Measurements from ENCODE around the gene FBXO41.
"Not testable (repeated sequence)": the region's sequence is repeated elsewhere in the genome, so short reads cannot be mapped to it uniquely, and the experiment has no call there.

The FBXO41 gene

GRCh38 chr2:73262691-73263429, 21.4 kb downstream of the FBXO41 start:
- DNase-seq (ENCODE audit: low read depth, low spot score): not testable (repeated sequence)

GRCh38 chr2:73262108-73262651, 22.1 kb downstream of the FBXO41 start:
- DNase-seq (ENCODE audit: low read depth, low spot score): no peak

DNA sequence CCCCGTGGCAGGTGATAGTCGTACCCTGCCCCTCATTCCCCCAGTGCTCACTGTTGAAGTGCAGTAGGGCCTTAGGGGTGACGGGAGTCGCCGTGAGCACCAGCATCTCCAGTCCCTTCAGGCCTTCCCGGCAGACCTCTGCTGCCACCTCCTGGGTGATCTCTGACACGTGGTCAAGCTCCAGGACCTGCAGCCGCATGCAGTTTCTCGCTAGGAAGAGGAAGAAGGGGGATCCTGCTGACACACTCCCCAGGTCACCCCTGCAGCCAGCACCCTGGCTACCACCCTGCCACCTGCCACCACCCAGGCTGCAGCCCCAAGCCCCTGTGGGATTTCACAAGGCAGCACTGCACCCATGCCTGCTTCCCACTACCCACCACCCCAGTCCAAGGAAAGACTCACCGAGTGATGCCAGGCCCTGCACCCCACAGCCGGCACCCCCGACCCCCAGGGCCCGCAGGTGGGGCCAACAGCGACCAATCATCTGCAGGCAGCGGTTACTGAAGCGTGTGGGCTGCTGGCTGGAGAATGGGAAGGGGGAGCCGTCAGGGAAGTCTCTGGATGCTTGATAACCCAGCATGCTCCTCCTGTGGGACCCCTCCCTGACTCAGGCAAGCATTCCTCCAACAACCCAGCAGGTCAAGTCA, 23.8 kb downstream of the FBXO41 start:
- no peak for DNase-seq (ENCODE audit: low read depth, low spot score)

DNA sequence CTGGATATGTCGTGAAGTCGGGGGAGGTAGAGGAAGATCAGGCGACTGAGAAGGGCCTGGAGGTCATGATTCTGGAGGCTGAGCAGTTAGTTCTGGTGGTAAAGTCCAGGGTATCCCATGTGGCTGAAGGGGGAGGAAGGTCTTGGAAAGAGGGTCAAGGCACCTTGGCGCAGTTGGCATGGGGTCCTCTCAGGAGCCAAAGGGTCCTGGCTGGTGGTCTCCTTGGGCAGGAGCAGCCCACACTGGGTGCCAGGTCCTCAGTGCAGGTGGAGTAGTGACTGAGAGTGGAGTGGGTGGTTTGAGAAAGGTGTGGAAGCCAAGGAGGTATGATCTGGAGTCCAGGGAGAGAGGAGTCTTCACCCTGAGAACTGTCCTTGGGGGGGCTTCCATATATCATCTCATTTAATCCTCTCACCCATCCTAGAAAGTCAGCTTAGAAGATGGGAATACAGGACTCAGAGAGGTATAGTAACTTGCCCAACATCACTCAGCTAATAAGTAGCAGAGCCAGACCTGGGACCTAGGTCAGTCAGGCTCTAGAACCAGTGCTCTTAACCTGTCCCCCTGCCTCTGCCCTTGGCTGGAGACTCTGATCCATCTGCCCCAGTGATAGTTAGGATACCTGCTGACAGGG, 24.5 kb downstream of the FBXO41 start:
- no peak for DNase-seq (ENCODE audit: low read depth, low spot score)

GRCh38 chr2:73259276-73259675, 25.0 kb downstream of the FBXO41 start:
- no peak for DNase-seq (ENCODE audit: low read depth, low spot score)

DNA sequence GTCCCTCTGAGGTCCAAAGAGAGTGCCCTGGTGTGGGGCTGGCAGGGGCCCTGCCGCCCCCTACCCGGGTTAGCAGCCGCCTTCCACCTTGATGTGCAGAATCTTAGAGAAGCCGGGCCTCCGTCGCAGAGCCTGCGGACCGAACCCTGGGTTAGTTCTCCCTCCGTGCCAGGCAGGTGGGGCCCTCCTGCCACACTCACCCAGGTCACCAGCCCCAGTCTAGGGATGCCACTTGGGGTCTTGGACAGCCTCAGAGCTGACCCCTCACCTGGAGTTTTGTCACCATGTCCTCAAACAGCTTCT, 25.4 kb downstream of the FBXO41 start:
- no peak for DNase-seq (ENCODE audit: low read depth, low spot score)

GRCh38 chr2:73258186-73258912, 25.9 kb downstream of the FBXO41 start:
- no peak for DNase-seq (ENCODE audit: low read depth, low spot score)

- no peak for DNase-seq (ENCODE audit: low read depth, low spot score)
Observed at GRCh38 chr2:73257425-73258125, 26.7 kb downstream of the FBXO41 start.

GRCh38 chr2:73257021-73257420, 27.3 kb downstream of the FBXO41 start:
- no peak for DNase-seq (ENCODE audit: low read depth, low spot score)

DNA sequence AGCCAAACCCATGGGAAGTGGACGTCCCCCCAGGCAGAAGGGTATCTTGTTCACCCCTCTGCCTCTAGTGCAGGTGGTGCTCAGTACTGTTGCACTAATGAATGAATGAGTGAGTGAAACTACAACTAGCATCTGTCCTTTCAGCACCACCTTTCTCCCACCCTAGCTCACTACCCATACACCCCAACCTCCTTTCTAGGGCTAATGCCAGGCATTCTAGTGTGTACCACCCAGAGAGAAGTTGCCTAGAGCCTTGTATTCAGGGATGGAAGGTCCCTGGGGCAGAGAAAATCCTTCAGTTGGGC, 27.7 kb downstream of the FBXO41 start:
- DNase-seq (ENCODE audit: low read depth, low spot score): no peak

- DNase-seq (ENCODE audit: low read depth, low spot score): no peak
Observed at GRCh38 chr2:73255907-73256617, 28.2 kb downstream of the FBXO41 start.

GRCh38 chr2:73255007-73255644, 29.2 kb downstream of the FBXO41 start:
- no peak for DNase-seq (ENCODE audit: low read depth, low spot score)

GRCh38 chr2:73254343-73255006, 29.8 kb downstream of the FBXO41 start:
- DNase-seq (ENCODE audit: low read depth, low spot score): no peak

- DNase-seq (ENCODE audit: low read depth, low spot score): no peak
Observed at GRCh38 chr2:73253901-73254300, 30.4 kb downstream of the FBXO41 start.

GRCh38 chr2:73253400-73253799, 30.9 kb downstream of the FBXO41 start:
- no peak for DNase-seq (ENCODE audit: low read depth, low spot score)

DNA sequence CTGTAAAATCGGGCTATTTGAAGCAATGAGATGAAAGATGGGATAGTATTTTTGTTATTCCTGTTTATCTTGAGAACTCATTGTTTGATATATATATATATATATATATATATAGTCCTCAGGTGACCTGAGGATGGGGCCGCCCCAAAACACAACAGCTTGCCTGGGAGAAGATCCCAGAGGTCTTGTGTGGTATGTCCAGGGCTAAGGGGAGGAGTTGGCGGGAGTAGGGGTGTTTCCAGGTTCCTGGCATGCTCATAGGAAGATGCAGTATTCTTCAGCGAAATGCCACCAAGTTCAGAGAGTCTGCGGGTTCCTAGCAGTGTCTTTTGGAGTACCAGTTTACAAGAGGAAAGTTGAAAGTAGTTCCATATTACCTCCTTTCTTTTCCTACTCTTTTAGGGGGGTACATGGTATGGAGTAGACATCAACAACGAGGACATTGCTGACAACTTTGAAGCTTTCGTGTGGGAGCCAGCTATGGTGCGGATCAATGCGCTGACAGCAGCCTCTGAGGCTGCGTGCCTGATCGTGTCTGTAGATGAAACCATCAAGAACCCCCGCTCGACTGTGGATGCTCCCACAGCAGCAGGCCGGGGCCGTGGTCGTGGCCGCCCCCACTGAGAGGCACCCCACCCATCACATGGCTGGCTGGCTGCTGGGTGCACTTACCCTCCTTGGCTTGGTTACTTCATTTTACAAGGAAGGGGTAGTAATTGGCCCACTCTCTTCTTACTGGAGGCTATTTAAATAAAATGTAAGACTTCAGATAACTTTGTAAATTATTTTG, 31.8 kb downstream of the FBXO41 start:
- no peak for DNase-seq (ENCODE audit: low read depth, low spot score)

GRCh38 chr2:73250872-73251846, 33.1 kb downstream of the FBXO41 start:
- no peak for DNase-seq (ENCODE audit: low read depth, low spot score)

DNA sequence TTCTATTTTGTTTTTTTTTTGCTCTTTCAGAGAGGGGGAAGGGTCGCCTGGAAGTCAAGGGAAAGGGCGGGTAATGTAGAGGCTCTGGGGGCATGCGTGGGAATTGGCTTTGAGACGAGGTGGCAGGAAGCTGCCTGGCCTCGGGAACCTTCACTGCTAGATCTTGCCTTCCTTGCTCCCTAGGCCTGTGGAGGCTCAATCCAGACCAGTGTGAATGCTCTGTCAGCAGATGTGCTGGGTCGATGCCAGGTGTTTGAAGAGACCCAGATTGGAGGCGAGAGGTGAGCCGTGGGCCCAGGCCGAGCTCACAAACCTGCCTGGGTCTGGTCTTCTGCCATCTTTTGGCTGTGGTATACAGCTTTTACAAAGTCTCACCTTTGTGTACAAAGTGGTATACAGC, 34.6 kb downstream of the FBXO41 start:
- DNase-seq (ENCODE audit: low read depth, low spot score): no peak
